Suprapubic skin (tissue), 4 donors: ENCODE measurements around the gene PPP2R2C. TPM values are rescaled to one million over a fixed set of nuclear protein-coding genes. Genes with fewer than 3 reads are reported as not detected.

Experiments
- DNase-seq, 2 donors: peaks; one replicate each; pipeline ENCODE4 v3.0.0-alpha.2; 2019; ENCODE audit warnings: low spot score in 2 of 2
- H3K27ac ChIP-seq: fragments of 200-600 bp; sonication (generic); one replicate; pipeline ENCODE4 v1.5.1; 2019
- H3K27me3 ChIP-seq: fragments of 200-600 bp; sonication (generic); one replicate; pipeline ENCODE4 v1.5.1; 2019
- H3K36me3 ChIP-seq: fragments of 200-600 bp; sonication (generic); one replicate; pipeline ENCODE4 v1.5.1; 2019
- H3K4me1 ChIP-seq: fragments of 200-600 bp; sonication (generic); one replicate; pipeline ENCODE4 v1.5.1; 2019
- H3K4me3 ChIP-seq: fragments of 200-600 bp; sonication (generic); one replicate; pipeline ENCODE4 v1.5.1; 2019; ENCODE audit warnings: mild to moderate bottlenecking
- H3K9me3 ChIP-seq: fragments of 200-600 bp; sonication (generic); one replicate; pipeline ENCODE4 v1.5.1; 2019
- CTCF ChIP-seq, 2 donors: fragments of 200-600 bp in 1 of 2; fragments of 450-650 bp in 1 of 2; sonication (generic) in 1 of 2; IDR thresholded peaks; one replicate each; pipeline ENCODE4 v1.5.1; 2016 to 2019; ENCODE audit warnings: antibody characterized with exemption in 2 of 2, mild to moderate bottlenecking in 1 of 2, moderate library complexity in 1 of 2
- EP300 ChIP-seq: sonication (generic); formaldehyde crosslinking; IDR thresholded peaks from one replicate; pipeline ENCODE4 v1.6.1; 2017; ENCODE audit warnings: antibody characterized with exemption
- POLR2A ChIP-seq, 2 donors: fragments of 450-650 bp; IDR thresholded peaks; one replicate each; pipeline ENCODE4 v1.6.1; 2017; ENCODE audit warnings: antibody characterized with exemption in 2 of 2, mild to moderate bottlenecking in 2 of 2, moderate library complexity in 2 of 2
- POLR2AphosphoS5 ChIP-seq, 3 donors: sonication (generic); formaldehyde crosslinking; IDR thresholded peaks; one replicate each; pipeline ENCODE4 v1.6.1; 2017; ENCODE audit warnings: antibody characterized with exemption in 3 of 3
- WGBS: methylation state at CpG from one replicate; pipeline ENCODE4 v1.1.5; 2018; 5-methylcytosine and 5-hydroxymethylcytosine counted together
- total RNA-seq, 4 donors: library from RNA; depleted of rRNA; stranded (reverse); fragments of >200 nt; gene quantifications; one replicate each; pipeline ENCODE4 v1.1.0, GENCODE V29; 2016

The PPP2R2C gene
- total RNA-seq, 4 donors from 2014 or later, result 42.5 to 81.5 (median 61.0) TPM

- TF ChIP-seq EP300 (no peak), POLR2AphosphoS5 (IDR thresholded peaks at IDR 0.05) (no peak), CTCF (IDR thresholded peaks at IDR 0.05) (no peak), POLR2A (IDR thresholded peaks at IDR 0.05) (no peak)
- 67% methylated on average over 20 of the region's 25 CpGs for WGBS
- Histone ChIP-seq H3K27me3 (peaks cover 30% of the 10 kb centered on the region), H3K4me3 (no peak overlapping the region), H3K36me3 (no peaks in the 10 kb centered on the region), H3K27ac (no peak overlapping the region), H3K9me3 (no peaks in the 10 kb centered on the region), H3K4me1 (peaks cover 1% of the 10 kb centered on the region)
- DNase-seq, result no peak
Measured at GRCh38 chr4:6377626-6378492, 94.6 kb downstream of the PPP2R2C start.

- no peaks in the 10 kb centered on the region for H3K36me3 ChIP-seq
- WGBS, result 90% methylated on average over 19 of the region's 19 CpGs
- H3K27ac ChIP-seq, result no peak overlapping the region
- TF ChIP-seq CTCF (IDR thresholded peaks at IDR 0.05) (no peak), EP300 (no peak), POLR2AphosphoS5 (IDR thresholded peaks at IDR 0.05) (no peak), POLR2A (IDR thresholded peaks at IDR 0.05) (no peak)
- peaks cover 17% of the 10 kb centered on the region for H3K27me3 ChIP-seq
- DNase-seq, result no peak
- H3K4me3 ChIP-seq, result no peak overlapping the region
- no peaks in the 10 kb centered on the region for H3K4me1 ChIP-seq
- no peaks in the 10 kb centered on the region for H3K9me3 ChIP-seq
Measured at GRCh38 chr4:6375620-6376295, 96.7 kb downstream of the PPP2R2C start.

GRCh38 chr4:6374575-6374974, 97.8 kb downstream of the PPP2R2C start:
- WGBS, result 96% methylated on average over 7 of the region's 10 CpGs
- no peaks in the 10 kb centered on the region for H3K36me3 ChIP-seq
- TF ChIP-seq POLR2AphosphoS5 (IDR thresholded peaks at IDR 0.05) (no peak), POLR2A (IDR thresholded peaks at IDR 0.05) (no peak), EP300 (no peak), CTCF (IDR thresholded peaks at IDR 0.05) (no peak)
- H3K9me3 ChIP-seq, result no peaks in the 10 kb centered on the region
- no peaks in the 10 kb centered on the region for H3K4me1 ChIP-seq
- DNase-seq, result no peak
- no peak overlapping the region for H3K4me3 ChIP-seq
- no peak overlapping the region for H3K27ac ChIP-seq
- peaks cover 6% of the 10 kb centered on the region for H3K27me3 ChIP-seq

- H3K27ac ChIP-seq, result no peak overlapping the region
- TF ChIP-seq POLR2AphosphoS5 (IDR thresholded peaks at IDR 0.05) (no peak), POLR2A (IDR thresholded peaks at IDR 0.05) (no peak), EP300 (no peak), CTCF (IDR thresholded peaks at IDR 0.05) (no peak)
- no peak overlapping the region for H3K4me3 ChIP-seq
- no peak for DNase-seq
- H3K4me1 ChIP-seq, result no peaks in the 10 kb centered on the region
- H3K36me3 ChIP-seq, result no peaks in the 10 kb centered on the region
- no peaks in the 10 kb centered on the region for H3K9me3 ChIP-seq
- 80% methylated on average over 10 of the region's 12 CpGs for WGBS
- peaks cover 6% of the 10 kb centered on the region for H3K27me3 ChIP-seq
Measured at GRCh38 chr4:6373541-6374410, 98.6 kb downstream of the PPP2R2C start.
